ENCODE results near the gene AMMECR1L.
"Not testable (repeated sequence)": the region's sequence is repeated elsewhere in the genome, so short reads cannot be mapped to it uniquely, and the experiment has no call there.

AMMECR1L gene

DNA sequence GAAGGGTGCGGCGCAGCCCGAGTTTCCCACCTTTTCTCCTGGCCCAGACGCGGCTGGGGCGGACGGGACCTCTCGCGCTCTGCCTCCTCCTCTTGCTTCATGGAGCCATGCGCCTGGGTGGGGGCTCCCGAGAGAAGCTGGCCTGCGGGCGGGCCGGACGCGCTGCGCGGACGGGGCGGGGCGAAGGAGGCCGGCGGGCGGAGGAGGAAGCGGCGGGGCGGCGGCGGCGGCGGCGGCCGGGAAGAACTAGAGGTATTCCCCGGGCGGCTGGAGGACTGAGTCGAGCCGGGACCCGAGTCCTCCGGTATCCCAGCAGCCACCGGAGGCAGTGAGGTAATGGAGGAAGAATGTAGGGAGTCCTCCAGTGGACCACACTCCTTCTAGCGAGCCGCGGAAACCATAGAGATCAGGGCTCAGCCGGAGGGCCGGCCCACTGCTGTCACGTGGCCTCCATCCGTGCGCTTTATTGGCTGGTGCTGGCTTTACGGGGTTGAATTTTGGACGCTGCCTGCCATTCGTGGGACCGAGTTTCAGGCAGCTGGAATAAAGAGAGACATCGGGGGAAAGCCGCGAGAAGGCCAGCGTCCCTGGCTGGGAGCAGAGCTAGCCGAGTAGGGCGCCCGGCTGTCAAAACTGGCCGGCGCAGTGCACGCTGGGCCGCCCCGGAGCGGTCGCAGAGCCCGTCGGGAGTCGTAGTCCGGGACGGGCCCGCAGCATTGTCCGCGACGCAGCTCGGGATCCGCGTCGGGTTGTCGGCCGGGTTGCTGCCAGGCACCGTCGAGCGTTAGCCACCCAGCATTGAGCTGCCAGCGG, at the start of gene AMMECR1L:
TSS of gene AMMECR1L (minus strand) at position 177 of the 813 bp plus-strand sequence. CDS start 11,722 bp downstream, outside the sequence.
- TF ChIP-seq GATA2, GATA3 (IDR thresholded peaks at IDR 0.05; ENCODE audit: low read depth, low read length): not testable (repeated sequence)

DNA sequence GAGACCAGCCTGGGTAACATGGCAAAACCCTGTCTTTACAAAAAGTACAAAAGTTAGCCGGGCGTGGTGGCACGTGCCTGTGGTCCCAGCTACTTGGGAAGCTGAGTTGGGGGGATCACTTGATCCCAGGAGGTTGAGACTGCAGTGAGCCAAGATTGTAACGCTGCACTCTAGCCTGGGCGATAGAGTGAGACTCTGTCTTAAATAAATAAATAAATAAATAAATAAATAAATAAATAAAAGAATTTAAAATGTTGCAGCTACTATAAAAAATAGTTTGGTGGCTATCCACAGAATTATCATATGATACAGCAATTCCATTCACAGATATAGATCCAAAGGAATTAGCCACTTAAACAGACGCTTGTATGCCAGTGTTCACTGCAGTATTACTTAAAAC, 49.6 kb upstream of the AMMECR1L start:
- TF ChIP-seq GATA3 (IDR thresholded peaks at IDR 0.05; ENCODE audit: low read depth, low read length) (no peak), GATA2 (IDR thresholded peaks at IDR 0.05; ENCODE audit: low read depth, low read length) (no peak)

DNA sequence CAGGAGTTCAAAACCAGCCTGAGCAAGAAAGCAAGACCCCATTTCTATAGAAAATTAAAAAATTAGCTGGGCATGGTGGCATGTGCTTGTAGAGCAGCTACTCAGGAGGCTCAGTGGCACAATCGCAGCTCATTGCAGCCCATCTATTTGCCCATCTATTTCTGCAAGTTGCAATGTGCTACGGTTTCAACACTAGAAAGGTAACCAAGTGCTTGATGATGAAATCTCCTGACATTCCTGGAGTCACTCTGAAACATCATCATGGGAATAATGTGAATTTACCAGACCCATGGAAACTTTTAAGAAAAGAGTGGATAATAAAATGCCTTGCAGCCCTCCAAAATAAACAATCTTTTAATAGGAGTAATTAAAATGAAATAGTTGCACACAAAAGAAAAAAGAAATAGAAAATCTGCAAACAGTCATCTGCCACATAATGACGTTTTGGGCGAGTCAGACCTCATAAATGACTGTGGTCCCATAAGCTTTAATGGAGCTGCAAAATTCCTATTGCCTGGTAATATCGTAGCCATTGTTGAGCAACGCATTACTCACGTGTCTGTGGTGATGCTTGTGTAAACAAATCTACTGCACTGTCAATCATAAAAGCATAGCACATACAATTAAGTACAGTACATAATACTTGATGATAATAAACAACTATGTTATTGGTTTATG, 46.6 kb upstream of the AMMECR1L start:
- TF ChIP-seq GATA3 (IDR thresholded peaks at IDR 0.05; ENCODE audit: low read depth, low read length) (no peak), GATA2 (IDR thresholded peaks at IDR 0.05; ENCODE audit: low read depth, low read length) (no peak)

DNA sequence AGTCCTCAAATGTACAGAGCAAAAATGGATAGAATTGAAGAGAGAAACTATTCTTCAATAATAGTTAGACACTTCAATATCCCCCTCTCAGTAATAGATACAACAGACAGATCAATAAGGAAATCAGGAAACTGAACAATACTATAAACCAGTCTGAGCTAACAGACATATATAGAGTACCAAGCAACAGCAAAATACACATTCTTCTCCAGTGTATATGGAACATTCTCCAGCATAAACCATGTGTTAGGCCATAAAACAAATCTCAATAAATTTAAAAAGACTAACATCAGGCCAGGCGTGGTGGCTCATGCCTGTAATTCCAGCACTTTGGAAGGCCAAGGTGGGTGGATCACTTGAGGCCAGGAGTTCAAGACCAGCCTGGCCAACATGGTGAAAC, 43.7 kb upstream of the AMMECR1L start:
- no peak for TF ChIP-seq GATA2 (IDR thresholded peaks at IDR 0.05; ENCODE audit: low read depth, low read length)
- no peak for TF ChIP-seq GATA3 (IDR thresholded peaks at IDR 0.05; ENCODE audit: low read depth, low read length)

DNA sequence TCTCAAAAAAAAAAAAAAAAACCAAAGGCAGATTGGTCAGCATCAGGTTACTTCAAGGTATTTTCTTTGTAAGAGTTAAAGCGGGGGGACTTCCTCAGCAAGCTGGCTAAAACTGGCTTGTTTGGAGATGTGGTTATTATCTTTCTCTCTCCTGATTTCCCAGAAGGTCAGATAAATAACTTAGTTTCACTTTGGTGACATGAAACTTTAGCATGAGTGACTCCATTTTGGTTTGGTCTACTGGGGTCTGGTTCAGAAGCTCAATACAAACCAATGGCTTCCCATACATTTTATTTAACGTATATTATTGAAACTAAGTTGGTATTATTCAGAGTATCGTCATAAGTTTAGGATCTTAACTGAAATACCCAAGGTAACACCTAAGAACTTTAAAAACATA, 41.6 kb upstream of the AMMECR1L start:
- TF ChIP-seq GATA3 (IDR thresholded peaks at IDR 0.05; ENCODE audit: low read depth, low read length) = no peak
- no peak for TF ChIP-seq GATA2 (IDR thresholded peaks at IDR 0.05; ENCODE audit: low read depth, low read length)

DNA sequence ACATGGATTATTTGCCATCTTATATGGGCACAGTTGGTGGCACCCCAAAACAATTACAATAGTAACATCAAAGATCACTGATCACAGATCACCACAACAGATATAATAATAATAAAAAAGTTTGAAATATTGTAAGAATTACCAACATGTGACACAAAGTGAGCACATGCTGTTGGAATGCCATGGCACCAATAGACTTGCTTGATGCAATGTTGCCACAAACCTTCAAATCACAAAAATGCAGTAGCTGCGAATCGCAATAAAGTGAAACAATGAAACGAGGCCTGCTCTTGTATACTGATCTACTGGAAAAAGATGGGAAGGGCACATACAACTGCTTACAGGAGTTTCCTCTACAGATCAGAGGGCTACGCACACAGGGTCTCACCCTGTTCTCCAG, 32.2 kb upstream of the AMMECR1L start:
- TF ChIP-seq GATA2 (IDR thresholded peaks at IDR 0.05; ENCODE audit: low read depth, low read length) (no peak), GATA3 (IDR thresholded peaks at IDR 0.05; ENCODE audit: low read depth, low read length) (no peak)

DNA sequence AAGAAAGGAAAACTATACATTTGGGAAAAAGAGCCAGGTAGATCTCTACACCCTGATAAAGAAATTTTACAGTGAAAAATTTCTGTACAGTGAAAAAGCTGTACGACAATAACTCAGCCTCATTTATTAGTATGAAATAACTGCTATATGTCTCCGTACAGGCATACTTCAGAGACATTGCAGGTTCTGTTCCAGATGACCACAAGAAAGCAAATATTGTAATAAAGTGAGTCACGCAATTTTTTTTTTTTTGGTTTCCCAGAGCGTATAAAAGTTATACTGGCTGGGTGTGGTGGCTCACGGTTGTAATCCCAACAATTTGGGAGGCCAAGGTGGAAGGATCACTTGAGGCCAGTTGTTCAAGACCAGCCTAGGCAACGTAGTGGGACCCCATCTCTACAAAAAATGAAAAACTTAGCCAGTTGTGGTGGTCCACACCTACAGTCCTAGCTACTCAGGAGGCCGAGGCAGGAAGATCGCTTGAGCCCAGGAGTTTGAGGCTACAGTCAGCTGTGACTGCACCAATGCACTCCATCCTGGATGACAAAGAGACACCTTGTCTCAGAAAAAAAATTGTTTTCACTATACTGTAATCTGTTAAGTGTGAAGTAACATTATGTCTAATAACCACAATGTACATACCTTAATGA, 28.2 kb upstream of the AMMECR1L start:
- no peak for TF ChIP-seq GATA2 (IDR thresholded peaks at IDR 0.05; ENCODE audit: low read depth, low read length)
- TF ChIP-seq GATA3 (IDR thresholded peaks at IDR 0.05; ENCODE audit: low read depth, low read length) = no peak

DNA sequence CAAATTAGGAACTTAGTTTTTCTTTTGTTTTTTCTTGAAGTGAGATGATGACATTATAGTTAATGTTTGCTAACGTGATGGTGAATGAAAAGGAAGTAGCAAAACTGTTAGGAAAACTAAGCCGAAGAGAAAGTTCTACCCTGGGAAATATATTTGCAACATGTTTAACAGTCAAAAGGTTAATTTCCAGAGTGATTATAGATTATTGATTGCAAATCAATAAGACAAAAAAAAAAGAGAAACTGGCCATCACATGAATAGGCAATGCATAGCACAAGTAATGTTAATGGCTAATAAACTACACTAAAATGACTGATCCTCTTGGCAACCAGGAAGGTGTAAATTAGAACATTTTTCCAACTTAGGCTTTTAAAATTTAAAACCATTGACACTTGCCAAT, 26.0 kb upstream of the AMMECR1L start:
- TF ChIP-seq GATA2 (IDR thresholded peaks at IDR 0.05; ENCODE audit: low read depth, low read length) = no peak

DNA sequence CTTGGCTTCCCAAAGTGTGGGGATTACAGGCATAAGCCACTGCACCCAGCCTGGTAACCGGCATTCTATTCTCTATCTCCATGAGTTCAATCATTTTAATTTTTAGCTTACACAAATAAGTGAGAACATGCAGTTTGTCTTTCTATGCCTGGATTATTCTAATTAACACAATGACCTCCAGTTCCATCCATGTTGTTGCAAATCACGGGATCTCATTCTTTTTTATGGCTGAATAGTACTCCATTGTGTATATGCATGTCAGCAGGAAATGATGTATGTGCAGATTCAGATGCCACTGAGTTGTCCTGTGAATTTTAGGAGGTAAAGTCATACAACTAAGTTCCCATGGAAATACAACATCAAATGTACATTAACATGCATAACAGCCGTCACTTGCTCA, 24.7 kb upstream of the AMMECR1L start:
- TF ChIP-seq GATA2 (IDR thresholded peaks at IDR 0.05; ENCODE audit: low read depth, low read length) (no peak), GATA3 (IDR thresholded peaks at IDR 0.05; ENCODE audit: low read depth, low read length) (no peak)

DNA sequence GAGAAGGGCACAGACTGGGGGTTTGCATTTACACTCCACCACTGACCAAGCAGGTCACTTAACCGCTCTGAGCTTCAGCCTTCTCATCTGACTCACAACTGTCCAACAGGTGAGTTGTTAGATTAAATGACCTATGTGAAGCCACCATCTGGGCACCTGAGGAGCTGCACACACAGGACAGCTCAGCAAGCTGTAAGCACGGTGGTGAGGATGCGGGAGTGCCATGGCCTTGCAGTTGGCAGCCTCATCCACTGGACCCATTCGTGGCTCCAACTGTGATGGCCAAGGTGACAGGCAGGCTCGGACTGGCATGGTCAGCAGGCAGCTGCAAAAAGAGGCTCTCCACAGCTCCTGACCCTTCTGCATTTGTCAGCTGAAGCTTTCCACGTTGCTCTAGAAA, 23.3 kb upstream of the AMMECR1L start:
- TF ChIP-seq GATA2 (IDR thresholded peaks at IDR 0.05; ENCODE audit: low read depth, low read length) = no peak
- TF ChIP-seq GATA3 (IDR thresholded peaks at IDR 0.05; ENCODE audit: low read depth, low read length) = no peak

DNA sequence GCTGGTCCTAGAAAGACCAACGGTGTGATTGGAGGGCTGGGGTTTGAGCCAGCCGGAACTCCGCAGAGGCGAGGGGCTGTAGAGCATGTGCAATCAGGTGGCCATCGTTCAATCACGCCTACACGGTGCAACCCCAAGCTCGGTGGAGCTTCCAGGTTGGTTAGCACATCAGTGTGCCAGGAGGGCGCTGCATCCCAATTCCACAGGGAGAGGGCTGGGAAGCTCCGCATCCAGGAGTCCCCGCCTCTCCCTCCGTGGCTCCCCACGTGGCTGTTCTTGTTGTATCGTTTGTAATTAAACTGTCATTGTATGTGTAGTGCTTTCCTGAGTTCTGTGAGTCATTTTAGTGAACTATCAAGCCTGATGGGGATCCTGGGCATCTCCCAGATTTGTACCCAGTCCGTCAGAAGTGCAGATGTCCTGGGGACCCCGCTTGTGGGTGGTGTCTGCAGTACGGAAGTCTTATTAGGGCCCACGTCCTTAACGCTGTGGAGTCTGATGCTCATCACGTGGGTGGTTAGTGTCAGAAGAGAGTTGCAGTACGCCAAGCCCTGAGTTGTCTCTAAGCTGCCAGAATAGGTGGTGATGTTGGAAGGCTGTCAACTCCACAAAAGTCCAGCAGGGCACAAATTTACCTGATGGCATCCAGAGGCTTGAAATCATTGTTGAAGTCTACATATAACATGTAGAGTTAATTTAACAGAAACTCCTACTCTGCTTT, 20.6 kb upstream of the AMMECR1L start:
- no peak for TF ChIP-seq GATA3 (IDR thresholded peaks at IDR 0.05; ENCODE audit: low read depth, low read length)
- TF ChIP-seq GATA2 (IDR thresholded peaks at IDR 0.05; ENCODE audit: low read depth, low read length) = no peak

DNA sequence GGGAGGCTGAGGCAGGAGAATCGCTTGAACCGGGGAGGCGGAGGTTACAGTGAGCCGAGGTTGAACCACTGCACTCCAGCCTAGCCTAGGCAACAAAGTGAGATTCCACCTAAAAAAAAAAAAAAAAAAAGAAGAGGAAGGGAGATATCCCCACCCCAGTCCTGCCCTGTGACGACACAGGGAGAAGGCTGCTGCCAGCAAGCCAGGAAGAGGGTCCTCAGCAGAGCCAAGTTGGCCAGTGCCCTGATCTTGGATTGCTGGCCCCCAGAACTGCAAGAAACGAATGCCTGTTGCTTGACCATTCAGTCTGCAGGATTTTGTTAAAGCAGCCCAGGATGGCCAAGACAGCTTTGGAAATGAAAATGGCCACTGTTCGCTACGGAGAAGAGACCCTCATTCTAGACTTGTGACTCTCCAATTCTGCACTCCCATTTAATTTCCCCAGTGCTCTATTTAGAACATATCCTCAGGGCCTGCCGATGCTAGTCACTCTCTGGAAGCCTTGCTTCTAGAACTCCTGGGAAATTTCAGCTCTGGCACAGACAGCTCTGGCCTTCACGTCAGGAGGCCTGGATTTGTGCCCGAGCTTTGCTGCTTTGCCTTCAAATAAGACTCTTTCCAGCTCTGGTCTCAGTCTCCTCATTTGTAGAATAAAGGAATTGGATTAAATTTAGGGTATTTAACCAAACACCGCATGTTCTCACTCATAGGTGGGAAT, 15.7 kb upstream of the AMMECR1L start:
- TF ChIP-seq GATA3 (IDR thresholded peaks at IDR 0.05; ENCODE audit: low read depth, low read length) = no peak
- TF ChIP-seq GATA2 (IDR thresholded peaks at IDR 0.05; ENCODE audit: low read depth, low read length) = no peak

DNA sequence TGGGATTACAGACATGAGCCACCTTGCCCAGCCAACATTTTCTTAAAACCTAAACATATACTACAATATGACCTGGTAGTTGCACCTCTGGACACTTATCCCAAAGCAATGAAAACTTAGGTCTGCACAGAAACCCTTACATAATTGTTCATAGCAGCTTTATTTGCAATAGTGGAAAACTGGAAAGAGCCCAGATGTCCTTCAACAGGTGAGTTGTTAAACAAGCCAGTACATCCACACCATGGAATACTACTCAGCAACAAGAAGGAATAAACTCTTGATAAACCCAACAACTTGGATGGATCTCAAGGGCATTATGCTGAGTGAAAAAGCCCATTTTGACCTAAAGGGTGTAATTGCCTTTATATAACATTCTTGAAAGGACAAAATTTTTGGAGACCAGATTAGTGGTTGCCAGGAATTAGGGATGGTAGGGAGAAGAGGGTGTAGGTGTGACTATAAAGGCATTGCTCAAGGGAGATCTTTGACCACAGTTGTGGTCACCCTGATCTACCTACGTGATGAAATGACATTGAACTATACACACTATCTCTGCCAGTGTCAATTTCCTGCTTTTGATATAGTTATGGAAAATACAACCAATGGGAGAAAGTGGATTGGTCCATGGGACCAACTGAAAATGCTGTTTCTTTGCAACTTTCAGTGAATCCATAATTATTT, 11.9 kb upstream of the AMMECR1L start:
- TF ChIP-seq GATA3 (IDR thresholded peaks at IDR 0.05; ENCODE audit: low read depth, low read length) (no peak), GATA2 (IDR thresholded peaks at IDR 0.05; ENCODE audit: low read depth, low read length) (no peak)

All from SH-SY5Y (cell line).